ENCODE results near the gene KRTAP21-3. TPM values are rescaled to one million over a fixed set of nuclear protein-coding genes. Genes with fewer than 3 reads are reported as not detected.

Gene KRTAP21-3
- total RNA-seq, 1 experiment from 2014 or later: not detected

Other genes with a start within 250 kb of the KRTAP21-3 start
- not detected in 2 replicates for gene KRTAP19-1, start 238.4 kb downstream of the KRTAP21-3 start, total RNA-seq (2014; rRNA removed; shearing (Covaris generic))
- not detected in 2 replicates for gene KRTAP19-2, start 231.3 kb downstream of the KRTAP21-3 start, total RNA-seq (2014; rRNA removed; shearing (Covaris generic))
- not detected in 2 replicates for gene KRTAP19-3, start 226.8 kb downstream of the KRTAP21-3 start, total RNA-seq (2014; rRNA removed; shearing (Covaris generic))
- gene KRTAP19-4, start 221.6 kb downstream of the KRTAP21-3 start, total RNA-seq (2014; rRNA removed; shearing (Covaris generic)): not detected in 2 replicates
- not detected in 2 replicates for gene KRTAP19-5, start 216.6 kb downstream of the KRTAP21-3 start, total RNA-seq (2014; rRNA removed; shearing (Covaris generic))
- not detected in 2 replicates for gene KRTAP19-6, start 176.9 kb downstream of the KRTAP21-3 start, total RNA-seq (2014; rRNA removed; shearing (Covaris generic))
- gene KRTAP19-7, start 157.5 kb downstream of the KRTAP21-3 start, total RNA-seq (2014; rRNA removed; shearing (Covaris generic)): not detected in 2 replicates
- not detected in 2 replicates for gene KRTAP22-2, start 128.4 kb downstream of the KRTAP21-3 start, total RNA-seq (2014; rRNA removed; shearing (Covaris generic))
- gene KRTAP6-3, start 126.3 kb downstream of the KRTAP21-3 start, total RNA-seq (2014; rRNA removed; shearing (Covaris generic)): not detected in 2 replicates
- not detected in 2 replicates for gene KRTAP6-2, start 119.9 kb downstream of the KRTAP21-3 start, total RNA-seq (2014; rRNA removed; shearing (Covaris generic))
- gene KRTAP22-1, start 117.7 kb downstream of the KRTAP21-3 start, total RNA-seq (2014; rRNA removed; shearing (Covaris generic)): not detected in 2 replicates
- gene KRTAP6-1, start 104.8 kb downstream of the KRTAP21-3 start, total RNA-seq (2014; rRNA removed; shearing (Covaris generic)): not detected in 2 replicates
- gene KRTAP20-1, start 102.4 kb downstream of the KRTAP21-3 start, total RNA-seq (2014; rRNA removed; shearing (Covaris generic)): not detected in 2 replicates
- not detected in 2 replicates for gene KRTAP20-4, start 98.2 kb downstream of the KRTAP21-3 start, total RNA-seq (2014; rRNA removed; shearing (Covaris generic))
- not detected in 2 replicates for gene KRTAP20-2, start 83.6 kb downstream of the KRTAP21-3 start, total RNA-seq (2014; rRNA removed; shearing (Covaris generic))
- gene KRTAP20-3, start 75.9 kb downstream of the KRTAP21-3 start, total RNA-seq (2014; rRNA removed; shearing (Covaris generic)): not detected in 2 replicates
- not detected in 2 replicates for gene KRTAP21-2, start 28.5 kb upstream of the KRTAP21-3 start, total RNA-seq (2014; rRNA removed; shearing (Covaris generic))
- gene KRTAP21-1, start 36.7 kb upstream of the KRTAP21-3 start, total RNA-seq (2014; rRNA removed; shearing (Covaris generic)): not detected in 2 replicates
- not detected in 2 replicates for gene KRTAP8-1, start 94.5 kb upstream of the KRTAP21-3 start, total RNA-seq (2014; rRNA removed; shearing (Covaris generic))
- not detected in 2 replicates for gene KRTAP7-1, start 111.0 kb upstream of the KRTAP21-3 start, total RNA-seq (2014; rRNA removed; shearing (Covaris generic))
- gene KRTAP11-1, start 162.8 kb upstream of the KRTAP21-3 start, total RNA-seq (2014; rRNA removed; shearing (Covaris generic)): not detected in 2 replicates